Mesothelial cell of epicardium (in vitro differentiated cells): ENCODE measurements around the gene DSE. TPM values are rescaled to one million over a fixed set of nuclear protein-coding genes. Genes with fewer than 3 reads are reported as not detected.
A peak's percentile ranks its signal among the peaks of the same experiment; 100 is the strongest.

Experiments
- DNase-seq, 2 experiments: peaks; one replicate each; pipeline ENCODE4 v3.0.0; 2021; ENCODE audit warnings: low spot score in 2 of 2; ENCODE audit not compliant: unreplicated experiment in 2 of 2
- H3K27ac Mint-ChIP-seq: 2 replicates; pipeline ENCODE4 v1.8.0; 2021; ENCODE audit warnings: mixed read lengths
- H3K27me3 Mint-ChIP-seq: 2 replicates; pipeline ENCODE4 v1.8.0; 2021; ENCODE audit warnings: low read depth, mixed read lengths
- H3K36me3 Mint-ChIP-seq: 2 replicates; pipeline ENCODE4 v1.8.0; 2021; ENCODE audit warnings: mixed read lengths
- H3K4me1 Mint-ChIP-seq: 2 replicates; pipeline ENCODE4 v1.8.0; 2021; ENCODE audit warnings: mixed read lengths
- H3K4me3 Mint-ChIP-seq: 2 replicates; pipeline ENCODE4 v1.8.0; 2021; ENCODE audit warnings: mild to moderate bottlenecking, moderate library complexity, mixed read lengths
- H3K9me3 Mint-ChIP-seq: 2 replicates; pipeline ENCODE4 v1.8.0; 2021; ENCODE audit warnings: mixed read lengths
- CTCF ChIP-seq: fragments of 200-600 bp; sonication (generic); IDR thresholded peaks from one replicate; pipeline ENCODE4 v1.5.0; 2021; ENCODE audit warnings: antibody characterized with exemption; ENCODE audit not compliant: unreplicated experiment
- total RNA-seq: library from RNA; stranded (reverse); gene quantifications from 3 replicates; pipeline ENCODE4 v1.2.1, GENCODE V29; 2021

Gene DSE
- total RNA-seq, 1 donor from 2014 or later, result 70.7 TPM

DNA sequence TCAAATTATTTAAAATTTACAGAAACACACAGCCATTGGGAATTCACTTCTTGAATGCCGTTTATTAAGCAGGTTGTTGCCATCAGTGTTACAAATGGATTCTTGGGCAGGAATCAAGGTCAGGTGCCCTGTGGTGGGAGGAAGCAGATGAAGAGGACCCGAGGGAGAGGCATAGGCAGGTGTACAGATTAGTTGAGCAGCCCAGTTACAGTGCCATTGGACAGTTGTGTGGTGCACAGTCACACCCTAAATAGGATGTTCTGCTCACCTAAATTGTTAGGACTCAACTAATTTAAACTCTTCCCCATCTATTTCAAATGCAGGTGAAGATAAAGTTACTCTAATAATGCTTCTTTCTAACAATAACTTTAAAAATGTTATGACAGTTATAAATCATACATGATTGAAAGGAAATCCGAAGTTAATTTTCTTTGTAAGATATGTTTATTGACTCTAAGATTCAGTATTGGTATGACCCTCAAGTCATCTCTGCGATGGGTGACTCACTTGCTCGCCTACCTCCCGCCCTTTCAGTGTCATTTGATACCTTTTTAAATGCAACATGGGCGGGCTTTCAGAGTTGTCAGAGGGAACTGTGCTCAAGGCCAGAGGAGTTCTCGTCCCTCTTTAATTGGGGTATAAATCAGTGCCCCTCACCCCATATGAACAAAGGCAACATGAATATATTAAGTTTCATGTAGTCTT, 35.1 kb downstream of the DSE start:
- peaks cover 64% of the 10 kb centered on the region for H3K4me1 Mint-ChIP-seq
- H3K9me3 Mint-ChIP-seq, result no peaks in the 10 kb centered on the region
- H3K27me3 Mint-ChIP-seq, result no peaks in the 10 kb centered on the region
- H3K36me3 Mint-ChIP-seq, result peaks cover 2% of the 10 kb centered on the region
- peak overlapping the region; percentile 30 for H3K4me3 Mint-ChIP-seq
- TF ChIP-seq CTCF, result no peak
- DNase-seq, result no peak
- H3K27ac Mint-ChIP-seq, result peak overlapping the region; percentile 85

DNA sequence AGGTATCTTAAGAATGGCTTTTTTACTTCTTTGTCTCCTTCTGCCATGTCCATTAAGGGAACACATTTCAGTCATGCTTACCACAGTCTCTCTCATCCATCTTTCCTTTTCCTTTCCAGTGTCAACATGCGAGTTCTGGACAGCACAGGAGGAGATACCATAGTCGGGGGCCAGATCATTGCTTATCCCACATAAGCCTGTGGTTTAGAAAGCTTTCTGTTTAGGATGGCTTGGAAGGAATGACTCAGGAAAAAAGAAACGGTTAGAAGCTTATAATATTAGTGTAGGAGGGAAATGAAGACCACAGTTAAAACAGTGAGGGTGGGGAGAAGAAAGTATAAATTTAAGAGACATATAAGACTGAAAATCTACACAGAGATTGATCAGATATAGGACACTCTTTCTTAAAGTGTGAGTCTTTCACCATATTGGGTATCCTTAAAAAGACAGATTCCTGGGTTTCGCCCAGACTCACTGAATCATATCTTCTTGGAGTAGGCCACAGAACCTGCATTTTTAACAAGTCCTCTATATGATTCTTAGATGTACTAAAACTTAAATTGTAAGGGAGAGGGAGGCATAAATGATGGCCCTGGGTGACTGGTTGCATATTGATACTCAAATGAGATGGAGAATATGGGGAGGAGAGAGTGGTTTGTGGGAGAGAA, 36.1 kb downstream of the DSE start:
- Mint-ChIP-seq H3K4me1 (peaks cover 74% of the 10 kb centered on the region), H3K9me3 (no peaks in the 10 kb centered on the region), H3K27ac (peak overlapping the region; percentile 85), H3K36me3 (peaks cover 2% of the 10 kb centered on the region), H3K4me3 (no peak overlapping the region), H3K27me3 (no peaks in the 10 kb centered on the region)
- TF ChIP-seq CTCF, result no peak
- no peak for DNase-seq

- Mint-ChIP-seq H3K4me3 (no peak overlapping the region), H3K27me3 (no peaks in the 10 kb centered on the region), H3K9me3 (no peaks in the 10 kb centered on the region), H3K36me3 (peaks cover 2% of the 10 kb centered on the region), H3K27ac (peak overlapping the region; percentile 11), H3K4me1 (peaks cover 72% of the 10 kb centered on the region)
- no peak for DNase-seq
- no peak for TF ChIP-seq CTCF
Measured at GRCh38 chr6:116408491-116408890, 37.7 kb downstream of the DSE start.

GRCh38 chr6:116409756-116410155, 39.0 kb downstream of the DSE start:
- Mint-ChIP-seq H3K4me3 (no peak overlapping the region), H3K4me1 (peaks cover 64% of the 10 kb centered on the region), H3K27ac (no peak overlapping the region), H3K9me3 (no peaks in the 10 kb centered on the region), H3K27me3 (no peaks in the 10 kb centered on the region), H3K36me3 (peaks cover 5% of the 10 kb centered on the region)
- no peak for TF ChIP-seq CTCF
- DNase-seq, result no peak

DNA sequence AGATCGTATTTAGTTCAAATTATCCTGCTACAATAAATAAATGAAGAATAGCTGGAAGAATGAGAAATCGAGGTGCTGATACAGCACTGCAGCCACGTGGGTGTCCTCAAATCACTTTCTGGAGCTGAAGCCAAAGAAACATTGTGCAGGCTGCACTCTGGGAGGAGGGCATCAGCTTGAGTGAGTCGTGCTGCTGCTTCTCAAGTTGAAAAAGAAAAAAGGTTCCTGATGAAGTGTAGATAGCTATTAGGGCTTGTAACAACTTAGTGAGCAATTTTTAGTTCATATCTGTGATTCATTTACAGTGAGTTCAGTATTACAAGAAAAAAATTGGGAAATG, 40.5 kb downstream of the DSE start:
- peak overlapping the region; percentile 68 for H3K27ac Mint-ChIP-seq
- no peaks in the 10 kb centered on the region for H3K9me3 Mint-ChIP-seq
- H3K4me1 Mint-ChIP-seq, result peaks cover 58% of the 10 kb centered on the region
- no peak for TF ChIP-seq CTCF
- no peaks in the 10 kb centered on the region for H3K27me3 Mint-ChIP-seq
- no peak overlapping the region for H3K4me3 Mint-ChIP-seq
- H3K36me3 Mint-ChIP-seq, result peaks cover 14% of the 10 kb centered on the region
- DNase-seq, result no peak
